Naive thymus-derived CD4-positive, alpha-beta T cell (primary cell): ENCODE data around the gene SDHAF1. TPM values are rescaled to one million over a fixed set of nuclear protein-coding genes. Genes with fewer than 3 reads are reported as not detected.

Source experiments
- ATAC-seq: fragments of 150-1000 bp; cut with Tn5 transposase; 2 replicates; pipeline ENCODE4 v1.10.0; 2021; ENCODE audit warnings: mild to moderate bottlenecking, moderate library complexity
- CTCF ChIA-PET: fragments of 350-600 bp; sonication (Branson Sonifier 250); formaldehyde crosslinking; loops from one replicate; lab custom pipeline; 2021; ENCODE audit warnings: antibody characterized with exemption; lab: Charles Lee
- POLR2A ChIA-PET: fragments of 350-600 bp; sonication (Branson Sonifier 250); formaldehyde crosslinking; loops from one replicate; lab custom pipeline; 2021; ENCODE audit warnings: antibody characterized with exemption, inconsistent platforms; lab: Charles Lee
- DNase-seq, 9 donors: peaks; one replicate each; pipeline versions ENCODE4 v3.0.0 to v3.0.0-alpha.2; 2020 to 2022; ENCODE audit warnings: mixed read lengths in 1 of 9
- H3K27ac ChIP-seq: one replicate; pipeline ENCODE4 v1.7.0; 2013; ENCODE audit warnings: mild to moderate bottlenecking, low read depth, low read length, moderate library complexity
- H3K27me3 ChIP-seq, 2 donors: one replicate each; pipeline ENCODE4 v1.7.0; 2013; ENCODE audit warnings: low read length in 2 of 2, mild to moderate bottlenecking in 2 of 2, moderate library complexity in 2 of 2; ENCODE audit not compliant: control insufficient read depth in 2 of 2, insufficient read depth in 2 of 2
- H3K36me3 ChIP-seq, 3 experiments: 1 replicate in 2 of 3; 2 replicates in 1 of 3; pipeline ENCODE4 v1.7.0; 2013; ENCODE audit warnings: low read length in 3 of 3, mild to moderate bottlenecking in 3 of 3, moderate library complexity in 1 of 3; ENCODE audit not compliant: insufficient read depth in 3 of 3, control insufficient read depth in 2 of 3
- H3K4me1 ChIP-seq, 2 donors: one replicate each; pipeline ENCODE4 v1.7.0; 2013; ENCODE audit warnings: low read length in 2 of 2, mild to moderate bottlenecking in 2 of 2, moderate library complexity in 1 of 2; ENCODE audit not compliant: control insufficient read depth in 2 of 2, insufficient read depth in 2 of 2
- H3K4me3 ChIP-seq: 2 replicates; pipeline ENCODE4 v1.7.0; 2013; ENCODE audit warnings: mild to moderate bottlenecking, low read length
- H3K9me3 ChIP-seq, 3 experiments: 1 replicate in 2 of 3; 2 replicates in 1 of 3; pipeline ENCODE4 v1.7.0; 2013; ENCODE audit warnings: low read length in 3 of 3; ENCODE audit not compliant: control insufficient read depth in 2 of 3
- H3K27ac Mint-ChIP-seq, 9 donors: one replicate each; pipeline ENCODE4 v1.8.0; 2020 to 2022; ENCODE audit warnings: mixed read lengths in 9 of 9, mild to moderate bottlenecking in 8 of 9, moderate library complexity in 5 of 9, inconsistent platforms in 2 of 9
- H3K27me3 Mint-ChIP-seq, 5 donors: one replicate each; pipeline ENCODE4 v1.8.0; 2021 to 2022; ENCODE audit warnings: mixed read lengths in 5 of 5, mild to moderate bottlenecking in 1 of 5
- H3K36me3 Mint-ChIP-seq, 5 donors: one replicate each; pipeline ENCODE4 v1.8.0; 2020 to 2022; ENCODE audit warnings: mixed read lengths in 5 of 5, mild to moderate bottlenecking in 3 of 5, inconsistent platforms in 1 of 5
- H3K4me1 Mint-ChIP-seq, 7 donors: one replicate each; pipeline ENCODE4 v1.8.0; 2020 to 2022; ENCODE audit warnings: mixed read lengths in 7 of 7, mild to moderate bottlenecking in 3 of 7, inconsistent platforms in 1 of 7
- H3K4me3 Mint-ChIP-seq, 10 donors: one replicate each; pipeline ENCODE4 v1.8.0; 2020 to 2022; ENCODE audit warnings: mild to moderate bottlenecking in 10 of 10, mixed read lengths in 10 of 10, moderate library complexity in 6 of 10, inconsistent platforms in 2 of 10
- H3K9me3 Mint-ChIP-seq, 11 donors: one replicate each; pipeline ENCODE4 v1.8.0; 2020 to 2022; ENCODE audit warnings: mixed read lengths in 11 of 11, mild to moderate bottlenecking in 4 of 11, inconsistent platforms in 1 of 11, moderate library complexity in 1 of 11
- intact Hi-C, 2 donors: fragments of 100-400 bp; cut with micrococcal nuclease; formaldehyde crosslinking; loops; one replicate each; pipeline ENCODE4 v1.15.1; 2023
- polyA plus RNA-seq, 2 donors: library from polyadenylated mRNA; unstranded; fragments of 300-500 nt; fragmentation: Illumina TruSeq; gene quantifications; one replicate each; pipeline ENCODE4 v1.2.3, GENCODE V29; 2021
- total RNA-seq, 6 experiments: library from RNA in 5 of 6; stranded (reverse) in 5 of 6; gene quantifications; 1 replicate in 5 of 6; 2 replicates in 1 of 6; pipeline ENCODE4 v1.2.3 and lab custom pipeline; 2021 to 2026

The SDHAF1 gene
- total and polyA plus RNA-seq, 7 experiments from 2014 or later = 7.8 to 58.1 (median 23.8) TPM

GRCh38 chr19:36009633-36010379, 14.8 kb downstream of the SDHAF1 start:
- ATAC-seq (no peak), DNase-seq (no peak)
- Histone ChIP-seq H3K36me3 (no peaks in the 10 kb centered on the region), H3K27me3 (no peaks in the 10 kb centered on the region), H3K27ac (peak overlapping the region; percentile 38), H3K4me1 (peaks cover 15 to 17% of the 10 kb centered on the region in 2 donors), H3K4me3 (peak overlapping the region; percentile 47), H3K9me3 (no peaks in the 10 kb centered on the region)
- CTCF ChIA-PET = no interaction called here
- H3K36me3 Mint-ChIP-seq = peaks cover 0 to 10% (median 0%) of the 10 kb centered on the region in 5 donors
- H3K4me1 Mint-ChIP-seq = peaks cover 25 to 44% (median 42%) of the 10 kb centered on the region in 7 donors
- no peaks in the 10 kb centered on the region for H3K9me3 Mint-ChIP-seq
- POLR2A ChIA-PET = interaction anchor here (0.6 kb wide), 1 partner anchor 126 kb away, joined by 3 read pairs; no protein-coding TSS in a partner anchor
- H3K4me3 Mint-ChIP-seq = peak overlapping the region; percentile 27 to 79 (median 71)
- H3K27ac Mint-ChIP-seq = peak overlapping the region in 6 of 9 donors; percentile 26 to 71 (median 68)
- H3K27me3 Mint-ChIP-seq = no peaks in the 10 kb centered on the region
- intact Hi-C loops = loop anchor here (5.0 kb wide), 3 partner anchors 143 to 293 kb away; partner anchors contain the start of genes APLP1 (in 1 of the 2), KMT2B (in 1 of the 2) and ZNF565 (in 1 of the 2)

GRCh38 chr19:36010402-36010801, 15.4 kb downstream of the SDHAF1 start:
- H3K27me3 ChIP-seq = no peaks in the 10 kb centered on the region
- H3K27me3 Mint-ChIP-seq = no peaks in the 10 kb centered on the region
- peaks cover 0 to 10% (median 0%) of the 10 kb centered on the region in 5 donors for H3K36me3 Mint-ChIP-seq
- H3K4me3 Mint-ChIP-seq = peak overlapping the region in 4 of 10 donors; percentile 12 to 78 (median 44)
- peaks cover 31 to 50% (median 48%) of the 10 kb centered on the region in 7 donors for H3K4me1 Mint-ChIP-seq
- H3K27ac Mint-ChIP-seq = peak overlapping the region in 3 of 9 donors; percentile 25 to 67 (median 26)
- no peaks in the 10 kb centered on the region for H3K9me3 Mint-ChIP-seq
- ChIA-PET POLR2A (no interaction called here), CTCF (no interaction called here)
- no peak for ATAC-seq
- intact Hi-C loops = loop anchor here (5.0 kb wide), 3 partner anchors 143 to 293 kb away; partner anchors contain the start of genes APLP1 (in 1 of the 2), KMT2B (in 1 of the 2) and ZNF565 (in 1 of the 2)
- no peaks in the 10 kb centered on the region for H3K9me3 ChIP-seq
- DNase-seq = no peak
- no peak overlapping the region for H3K27ac ChIP-seq
- H3K4me1 ChIP-seq = peaks cover 17 to 23% of the 10 kb centered on the region in 2 donors
- H3K4me3 ChIP-seq = no peak overlapping the region
- no peaks in the 10 kb centered on the region for H3K36me3 ChIP-seq

GRCh38 chr19:36013280-36014011, 18.5 kb downstream of the SDHAF1 start:
- no peak for DNase-seq
- Histone ChIP-seq H3K36me3 (peaks cover 0 to 9% (median 0%) of the 10 kb centered on the region in 3 experiments), H3K4me3 (peak overlapping the region; percentile 93), H3K27ac (peak overlapping the region; percentile 86), H3K9me3 (no peaks in the 10 kb centered on the region), H3K27me3 (no peaks in the 10 kb centered on the region), H3K4me1 (peaks cover 17 to 24% of the 10 kb centered on the region in 2 donors)
- H3K4me1 Mint-ChIP-seq = peaks cover 36 to 57% (median 51%) of the 10 kb centered on the region in 7 donors
- ChIA-PET CTCF (interaction anchor here (1.0 to 1.3 kb wide), 2 partner anchors 19 to 55 kb away, joined by 3 to 4 read pairs; no protein-coding TSS in a partner anchor), POLR2A (interaction anchor here (0.6 to 2.1 kb wide), 10 partner anchors 9 to 271 kb away, joined by 3 to 12 read pairs (median 4); partner anchors contain the start of genes IGFLR1, SDHAF1, THAP8 and WDR62)
- intact Hi-C loops = loop anchor here (1.0 to 5.0 kb wide), 14 partner anchors 18 to 401 kb away; partner anchors contain the start of genes SDHAF1 (in 2 of the 2), TBCB (in 2 of the 2), THAP8 (in 2 of the 2) and WDR62 (in 2 of the 2)
- ATAC-seq = no peak
- no peaks in the 10 kb centered on the region for H3K9me3 Mint-ChIP-seq
- H3K36me3 Mint-ChIP-seq = peaks cover 0 to 12% (median 0%) of the 10 kb centered on the region in 5 donors
- peak overlapping the region; percentile 88 to 99 (median 94) for H3K27ac Mint-ChIP-seq
- peak overlapping the region; percentile 92 to 99 (median 95) for H3K4me3 Mint-ChIP-seq
- H3K27me3 Mint-ChIP-seq = no peaks in the 10 kb centered on the region

DNA sequence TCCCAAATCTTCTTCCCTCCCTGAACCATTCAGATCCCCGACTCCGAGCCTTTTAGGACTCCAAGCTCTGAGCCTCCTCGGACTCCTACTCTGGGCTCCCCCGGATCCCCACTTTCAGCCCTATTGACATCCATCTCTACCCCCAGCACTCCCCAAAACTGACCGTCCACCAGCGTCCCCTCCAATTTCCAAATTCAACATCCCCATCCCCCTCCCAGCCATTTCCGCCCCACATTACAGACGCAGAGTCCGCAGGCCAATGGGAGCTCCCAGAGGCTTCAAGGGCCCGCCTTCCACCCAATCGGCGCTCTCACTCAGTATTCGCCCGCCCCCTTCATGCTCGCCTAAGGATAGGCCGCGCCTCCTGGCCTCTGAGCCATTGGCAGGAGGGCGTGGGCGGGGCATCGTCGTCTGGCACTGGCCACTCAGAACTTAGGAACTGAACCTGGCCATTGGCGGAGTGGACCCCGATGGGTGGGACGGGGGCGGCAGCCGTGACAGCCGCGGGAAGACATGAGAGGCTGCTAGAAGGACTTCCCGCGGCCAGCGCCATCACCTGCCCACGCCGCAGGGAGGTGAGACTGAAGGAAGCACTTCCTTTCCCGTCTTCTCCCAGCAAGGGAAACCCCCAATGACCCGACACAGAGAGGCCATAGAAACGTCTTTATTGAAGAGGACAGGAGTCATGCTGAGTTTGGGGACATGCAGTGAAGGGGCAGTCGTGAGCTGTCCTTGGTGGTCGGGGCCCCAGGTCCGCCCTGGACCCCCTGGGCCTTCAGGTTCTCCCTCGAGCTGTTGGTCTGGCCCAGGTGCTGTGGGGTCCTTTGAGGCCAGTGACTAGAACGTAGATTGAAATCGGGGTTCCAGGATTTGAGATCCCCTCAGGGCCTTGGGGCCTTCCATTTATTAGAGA, 19.3 kb downstream of the SDHAF1 start, which contains the start of gene ALKBH6:
ALKBH6 (minus strand) TSS at position 202 of the 913 bp plus-strand sequence. CDS start 816 bp downstream, outside the sequence.
- peak within 1 kb of the TSS; percentile 88 to 99 (median 94) for H3K27ac Mint-ChIP-seq

GRCh38 chr19:36019061-36019670, 24.2 kb downstream of the SDHAF1 start:
- Mint-ChIP-seq H3K27ac (no peak overlapping the region), H3K9me3 (no peaks in the 10 kb centered on the region), H3K27me3 (no peaks in the 10 kb centered on the region), H3K4me1 (peaks cover 12 to 21% (median 17%) of the 10 kb centered on the region in 7 donors), H3K4me3 (peak overlapping the region in 1 of 10 donors; percentile 29), H3K36me3 (peaks cover 4 to 15% (median 8%) of the 10 kb centered on the region in 5 donors)
- ChIA-PET CTCF (no interaction called here), POLR2A (no interaction called here)
- peaks cover 0 to 32% (median 6%) of the 10 kb centered on the region in 3 experiments for H3K36me3 ChIP-seq
- peaks cover 6 to 7% of the 10 kb centered on the region in 2 donors for H3K4me1 ChIP-seq
- H3K27ac ChIP-seq = no peak overlapping the region
- no peaks in the 10 kb centered on the region for H3K27me3 ChIP-seq
- DNase-seq (no peak), ATAC-seq (no peak)
- intact Hi-C loops = no loop called here
- no peak overlapping the region for H3K4me3 ChIP-seq
- no peaks in the 10 kb centered on the region for H3K9me3 ChIP-seq

More for the DNA sequence above, 19.3 kb downstream of the SDHAF1 start, which contains the start of gene ALKBH6:
- H3K4me3 Mint-ChIP-seq = peak within 1 kb of the TSS; percentile 92 to 99 (median 95)
- no peaks in the 10 kb centered on the region for H3K27me3 Mint-ChIP-seq
- CTCF ChIA-PET = interaction anchor here (1.0 kb wide), 1 partner anchor 56 kb away, joined by 3 read pairs; no protein-coding TSS in a partner anchor
- intact Hi-C loops = loop anchor here (1.0 to 5.0 kb wide), 14 partner anchors 19 to 402 kb away; partner anchors contain the start of genes SDHAF1 (in 2 of the 2), TBCB (in 2 of the 2), THAP8 (in 2 of the 2) and WDR62 (in 2 of the 2)
- ATAC-seq (peak; percentile 100), DNase-seq (peak; percentile 94 to 98 (median 97))
- peaks cover 36 to 53% (median 46%) of the 10 kb centered on the region in 7 donors for H3K4me1 Mint-ChIP-seq
- Histone ChIP-seq H3K36me3 (peaks cover 0 to 9% (median 0%) of the 10 kb centered on the region in 3 experiments), H3K27ac (peak within 1 kb of the TSS; percentile 86), H3K27me3 (no peaks in the 10 kb centered on the region), H3K4me1 (peaks cover 12 to 18% of the 10 kb centered on the region in 2 donors), H3K4me3 (peak within 1 kb of the TSS; percentile 93), H3K9me3 (no peaks in the 10 kb centered on the region)
- H3K9me3 Mint-ChIP-seq = no peaks in the 10 kb centered on the region
- H3K36me3 Mint-ChIP-seq = peaks cover 0 to 12% (median 0%) of the 10 kb centered on the region in 5 donors
- POLR2A ChIA-PET = interaction anchor here (0.5 to 2.1 kb wide), 10 partner anchors 9 to 803 kb away, joined by 3 to 12 read pairs (median 4); partner anchors contain the start of genes IGFLR1, SDHAF1, THAP8 and WDR62
